ENCODE results near the gene ATG2B. TPM values are rescaled to one million over a fixed set of nuclear protein-coding genes. Genes with fewer than 3 reads are reported as not detected.

Gene ATG2B
- total RNA-seq, 1 donor from 2014 or later, result 21.4 TPM

DNA sequence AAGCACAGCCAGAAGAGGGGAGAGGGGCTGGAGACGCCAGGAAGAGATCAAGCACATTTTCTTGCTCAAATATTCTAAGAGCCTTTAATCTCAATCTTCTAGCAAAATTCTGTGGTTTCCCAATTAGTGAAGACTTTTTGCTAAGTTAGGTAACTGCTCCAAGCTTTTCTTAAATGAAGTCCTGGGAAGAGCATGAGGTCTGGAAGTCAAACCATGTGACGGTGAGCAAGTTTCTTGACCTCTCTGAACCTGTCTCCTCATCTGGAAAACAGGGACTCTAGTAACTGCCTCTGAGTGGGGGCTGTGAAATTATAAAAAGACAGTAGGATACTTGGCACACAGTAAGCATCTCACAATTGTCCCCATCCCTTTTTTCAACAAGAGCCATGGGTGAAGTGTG, 83.0 kb downstream of the ATG2B start:
- H3K4me3 ChIP-seq (ENCODE audit: low read length in 3 of 3), result no peak overlapping the region
- no peak overlapping the region for H3K9ac ChIP-seq (ENCODE audit: low read depth in 1 of 3, low read length in 3 of 3)

DNA sequence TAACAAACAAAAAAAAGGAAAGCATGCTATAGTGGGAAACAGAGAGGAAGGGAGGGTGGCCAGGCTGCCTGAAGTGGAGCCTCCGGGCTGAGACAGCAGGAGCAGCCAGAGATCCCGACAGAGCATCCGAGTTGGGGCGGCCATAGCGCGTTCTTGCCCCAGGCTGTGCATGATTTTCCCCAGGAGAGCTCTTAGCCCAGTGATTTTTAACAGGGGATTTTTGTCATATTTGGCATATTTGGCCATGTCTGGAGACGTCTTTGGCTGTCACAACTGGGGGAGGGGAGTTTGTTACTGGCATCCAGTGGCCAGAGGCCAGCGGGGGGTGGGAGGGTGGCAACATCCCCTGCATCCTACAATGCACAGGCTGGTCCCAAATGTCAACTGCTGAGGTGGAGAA, 83.6 kb downstream of the ATG2B start:
- no peaks in the 10 kb centered on the region for H3K4me1 ChIP-seq (ENCODE audit: control insufficient read depth in 3 of 3, insufficient read depth in 3 of 3, low read length in 3 of 3)
- no peaks in the 10 kb centered on the region for H3K27me3 ChIP-seq (ENCODE audit: control insufficient read depth in 3 of 3, insufficient read depth in 3 of 3, low read length in 3 of 3)
- H3K9me3 ChIP-seq (ENCODE audit: control insufficient read depth in 3 of 3, low read length in 3 of 3), result peaks cover 0 to 7% (median 5%) of the 10 kb centered on the region in 3 donors
- H3K36me3 ChIP-seq (ENCODE audit: control insufficient read depth in 3 of 3, insufficient read depth in 3 of 3, low read length in 3 of 3), result peaks cover 6 to 17% (median 14%) of the 10 kb centered on the region in 3 donors
- no peak overlapping the region for H3K4me3 ChIP-seq (ENCODE audit: low read length in 3 of 3)
- no peak overlapping the region for H3K9ac ChIP-seq (ENCODE audit: low read depth in 1 of 3, low read length in 3 of 3)
- no peak overlapping the region for H3K27ac ChIP-seq (ENCODE audit: low read depth, low read length)

More for the DNA sequence above, 83.0 kb downstream of the ATG2B start:
- H3K36me3 ChIP-seq (ENCODE audit: control insufficient read depth in 3 of 3, insufficient read depth in 3 of 3, low read length in 3 of 3), result peaks cover 6 to 18% (median 14%) of the 10 kb centered on the region in 3 donors
- H3K27me3 ChIP-seq (ENCODE audit: control insufficient read depth in 3 of 3, insufficient read depth in 3 of 3, low read length in 3 of 3), result no peaks in the 10 kb centered on the region
- H3K27ac ChIP-seq (ENCODE audit: low read depth, low read length), result no peak overlapping the region
- peaks cover 0 to 7% (median 5%) of the 10 kb centered on the region in 3 donors for H3K9me3 ChIP-seq (ENCODE audit: control insufficient read depth in 3 of 3, low read length in 3 of 3)
- H3K4me1 ChIP-seq (ENCODE audit: control insufficient read depth in 3 of 3, insufficient read depth in 3 of 3, low read length in 3 of 3), result no peaks in the 10 kb centered on the region

DNA sequence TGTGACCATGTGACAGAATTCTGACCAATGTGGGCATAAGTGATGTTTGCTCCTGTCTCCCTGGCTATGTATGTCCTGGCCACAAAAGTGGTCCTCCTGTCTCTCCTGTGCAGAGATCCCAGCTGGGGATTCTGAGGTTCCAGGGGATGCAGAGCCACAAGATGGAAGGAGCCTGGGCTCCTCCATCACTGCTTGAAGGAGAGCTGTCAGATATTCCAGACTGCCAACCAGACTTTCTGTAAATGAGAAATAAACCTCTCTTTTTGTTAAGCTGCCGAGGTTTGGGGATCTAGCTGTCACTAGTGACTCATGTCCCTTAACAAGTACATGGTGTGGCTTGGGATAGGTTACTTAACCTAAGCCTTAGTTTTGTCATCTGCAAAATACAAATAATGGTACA, 85.3 kb downstream of the ATG2B start:
- no peaks in the 10 kb centered on the region for H3K4me1 ChIP-seq (ENCODE audit: control insufficient read depth in 3 of 3, insufficient read depth in 3 of 3, low read length in 3 of 3)
- H3K27ac ChIP-seq (ENCODE audit: low read depth, low read length), result no peak overlapping the region
- H3K36me3 ChIP-seq (ENCODE audit: control insufficient read depth in 3 of 3, insufficient read depth in 3 of 3, low read length in 3 of 3), result peaks cover 0 to 11% (median 7%) of the 10 kb centered on the region in 3 donors

DNA sequence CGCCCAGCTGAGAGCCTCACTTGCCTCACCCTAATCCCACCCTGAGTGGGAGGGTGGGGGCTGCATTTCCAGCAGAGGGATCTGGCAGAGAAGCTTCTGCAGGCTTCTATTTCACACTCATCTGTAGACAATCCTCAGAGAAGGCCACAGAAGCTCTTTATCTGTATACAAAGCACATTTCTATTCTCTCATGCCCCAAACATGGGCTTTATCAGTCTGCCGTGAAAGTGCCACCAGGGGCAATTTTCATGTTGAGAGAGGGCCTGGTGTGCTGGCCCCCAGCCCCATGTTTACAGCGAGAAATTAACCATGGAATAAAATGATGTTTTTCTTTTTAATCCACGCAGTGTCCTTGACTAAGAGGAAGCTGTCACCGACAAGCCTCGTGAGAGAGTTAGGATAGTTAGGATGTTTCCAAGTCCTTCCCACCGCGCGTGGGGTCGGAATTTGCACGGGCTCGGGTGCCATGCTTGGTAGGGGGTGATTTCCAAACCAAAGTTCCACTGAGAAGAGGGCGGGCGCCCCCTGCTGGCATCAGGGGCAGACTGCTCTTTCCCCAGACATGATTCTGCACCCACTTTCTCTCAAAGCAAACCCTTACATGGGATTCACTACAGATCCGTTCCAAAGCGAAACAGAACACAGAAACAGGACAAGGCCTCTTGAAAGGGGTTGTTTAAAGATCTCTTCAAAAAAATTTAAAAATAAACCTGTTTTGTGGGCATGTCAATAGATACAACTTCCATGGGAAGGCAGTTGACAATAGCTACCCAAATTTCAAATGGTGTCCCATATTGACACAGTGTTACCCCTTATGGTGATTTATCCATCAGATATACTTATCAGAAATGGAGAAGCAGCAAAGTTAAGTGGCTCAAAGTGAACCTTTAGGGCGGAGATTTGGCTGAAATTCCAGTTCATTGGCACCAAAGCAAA, 87.7 kb downstream of the ATG2B start:
- no peak overlapping the region for H3K9ac ChIP-seq (ENCODE audit: low read depth in 1 of 3, low read length in 3 of 3)
- H3K4me1 ChIP-seq (ENCODE audit: control insufficient read depth in 3 of 3, insufficient read depth in 3 of 3, low read length in 3 of 3), result peaks cover 0 to 2% (median 0%) of the 10 kb centered on the region in 3 donors
- H3K36me3 ChIP-seq (ENCODE audit: control insufficient read depth in 3 of 3, insufficient read depth in 3 of 3, low read length in 3 of 3), result peaks cover 0 to 3% (median 0%) of the 10 kb centered on the region in 3 donors
- no peak overlapping the region for H3K4me3 ChIP-seq (ENCODE audit: low read length in 3 of 3)
- H3K27me3 ChIP-seq (ENCODE audit: control insufficient read depth in 3 of 3, insufficient read depth in 3 of 3, low read length in 3 of 3), result no peaks in the 10 kb centered on the region
- no peak overlapping the region for H3K27ac ChIP-seq (ENCODE audit: low read depth, low read length)
- peaks cover 0 to 8% (median 7%) of the 10 kb centered on the region in 3 donors for H3K9me3 ChIP-seq (ENCODE audit: control insufficient read depth in 3 of 3, low read length in 3 of 3)

More for the DNA sequence above, 85.3 kb downstream of the ATG2B start:
- no peak overlapping the region for H3K9ac ChIP-seq (ENCODE audit: low read depth in 1 of 3, low read length in 3 of 3)
- H3K9me3 ChIP-seq (ENCODE audit: control insufficient read depth in 3 of 3, low read length in 3 of 3), result peaks cover 0 to 7% (median 5%) of the 10 kb centered on the region in 3 donors
- H3K4me3 ChIP-seq (ENCODE audit: low read length in 3 of 3), result no peak overlapping the region
- no peaks in the 10 kb centered on the region for H3K27me3 ChIP-seq (ENCODE audit: control insufficient read depth in 3 of 3, insufficient read depth in 3 of 3, low read length in 3 of 3)

DNA sequence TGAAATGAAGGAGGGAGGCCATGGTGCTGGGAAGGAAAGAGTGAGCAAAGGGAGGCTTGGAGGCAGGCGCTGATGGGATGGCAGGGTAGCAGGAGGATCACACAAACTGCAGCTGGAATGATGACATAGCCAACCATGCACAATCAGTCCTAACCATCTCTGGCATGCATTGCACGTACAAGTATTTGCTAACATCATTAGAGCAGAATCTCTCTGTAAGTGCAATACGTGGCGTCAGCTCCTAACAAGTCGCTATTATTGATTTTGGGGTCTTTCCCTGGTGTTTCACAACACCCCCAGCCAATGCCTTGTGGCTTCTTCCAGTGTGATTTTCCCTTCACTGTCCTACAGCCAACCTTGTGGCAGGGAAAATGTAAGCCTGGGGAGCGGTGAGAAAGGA, 88.6 kb downstream of the ATG2B start:
- Histone ChIP-seq H3K9me3 (ENCODE audit: control insufficient read depth in 3 of 3, low read length in 3 of 3) (peaks cover 0 to 8% (median 7%) of the 10 kb centered on the region in 3 donors), H3K4me1 (ENCODE audit: control insufficient read depth in 3 of 3, insufficient read depth in 3 of 3, low read length in 3 of 3) (peaks cover 0 to 2% (median 2%) of the 10 kb centered on the region in 3 donors), H3K9ac (ENCODE audit: low read depth in 1 of 3, low read length in 3 of 3) (no peak overlapping the region), H3K27me3 (ENCODE audit: control insufficient read depth in 3 of 3, insufficient read depth in 3 of 3, low read length in 3 of 3) (no peaks in the 10 kb centered on the region), H3K27ac (ENCODE audit: low read depth, low read length) (no peak overlapping the region), H3K4me3 (ENCODE audit: low read length in 3 of 3) (no peak overlapping the region), H3K36me3 (ENCODE audit: control insufficient read depth in 3 of 3, insufficient read depth in 3 of 3, low read length in 3 of 3) (peaks cover 0 to 3% (median 0%) of the 10 kb centered on the region in 3 donors)

DNA sequence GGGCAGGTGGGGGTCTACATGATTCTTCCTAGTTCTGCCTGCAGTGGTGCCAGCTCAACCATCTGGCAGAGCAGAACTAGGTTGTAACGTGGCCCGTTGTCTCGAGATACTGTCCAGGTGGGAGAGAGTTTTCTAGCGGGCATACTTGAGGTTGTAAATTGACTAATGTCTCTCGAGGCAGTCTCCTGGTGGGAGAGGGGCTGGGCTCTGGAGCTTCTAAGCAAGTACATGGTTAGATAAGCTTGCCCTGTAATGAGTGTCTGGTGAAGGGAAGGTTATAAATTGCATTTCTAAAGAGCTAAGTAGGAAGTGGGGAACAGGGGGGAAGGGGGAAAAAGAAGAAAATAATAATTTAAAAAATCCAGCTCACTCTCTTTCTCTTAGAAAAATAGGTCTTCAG, 89.0 kb downstream of the ATG2B start:
- Histone ChIP-seq H3K9ac (ENCODE audit: low read depth in 1 of 3, low read length in 3 of 3) (no peak overlapping the region), H3K9me3 (ENCODE audit: control insufficient read depth in 3 of 3, low read length in 3 of 3) (peaks cover 0 to 8% (median 7%) of the 10 kb centered on the region in 3 donors), H3K4me1 (ENCODE audit: control insufficient read depth in 3 of 3, insufficient read depth in 3 of 3, low read length in 3 of 3) (peaks cover 0 to 2% (median 2%) of the 10 kb centered on the region in 3 donors), H3K27me3 (ENCODE audit: control insufficient read depth in 3 of 3, insufficient read depth in 3 of 3, low read length in 3 of 3) (peaks cover 0 to under 1% (median 0%) of the 10 kb centered on the region in 3 donors), H3K4me3 (ENCODE audit: low read length in 3 of 3) (no peak overlapping the region), H3K36me3 (ENCODE audit: control insufficient read depth in 3 of 3, insufficient read depth in 3 of 3, low read length in 3 of 3) (peaks cover 0 to 3% (median 0%) of the 10 kb centered on the region in 3 donors), H3K27ac (ENCODE audit: low read depth, low read length) (no peak overlapping the region)

DNA sequence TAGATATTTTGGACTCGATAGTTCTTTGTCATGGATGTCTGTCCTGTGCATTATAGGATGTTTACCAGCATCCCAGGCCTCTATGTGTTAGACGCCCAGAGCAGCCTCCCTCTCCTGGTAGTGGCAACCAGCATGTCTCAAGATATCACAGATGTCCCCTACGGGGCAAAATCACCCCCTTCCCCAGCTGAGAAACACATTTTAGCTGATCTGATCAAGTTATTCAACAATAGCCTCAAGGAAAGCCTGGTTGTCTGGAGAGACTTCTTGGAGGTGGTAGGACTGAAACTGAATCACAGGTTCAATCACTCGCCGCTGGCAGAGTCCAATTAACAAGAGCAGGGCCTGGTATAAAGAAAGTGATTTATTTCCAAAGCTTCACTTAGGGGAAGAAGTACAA, 89.5 kb downstream of the ATG2B start:
- H3K9ac ChIP-seq (ENCODE audit: low read depth in 1 of 3, low read length in 3 of 3), result no peak overlapping the region
- peaks cover 0 to 2% (median 2%) of the 10 kb centered on the region in 3 donors for H3K4me1 ChIP-seq (ENCODE audit: control insufficient read depth in 3 of 3, insufficient read depth in 3 of 3, low read length in 3 of 3)

DNA sequence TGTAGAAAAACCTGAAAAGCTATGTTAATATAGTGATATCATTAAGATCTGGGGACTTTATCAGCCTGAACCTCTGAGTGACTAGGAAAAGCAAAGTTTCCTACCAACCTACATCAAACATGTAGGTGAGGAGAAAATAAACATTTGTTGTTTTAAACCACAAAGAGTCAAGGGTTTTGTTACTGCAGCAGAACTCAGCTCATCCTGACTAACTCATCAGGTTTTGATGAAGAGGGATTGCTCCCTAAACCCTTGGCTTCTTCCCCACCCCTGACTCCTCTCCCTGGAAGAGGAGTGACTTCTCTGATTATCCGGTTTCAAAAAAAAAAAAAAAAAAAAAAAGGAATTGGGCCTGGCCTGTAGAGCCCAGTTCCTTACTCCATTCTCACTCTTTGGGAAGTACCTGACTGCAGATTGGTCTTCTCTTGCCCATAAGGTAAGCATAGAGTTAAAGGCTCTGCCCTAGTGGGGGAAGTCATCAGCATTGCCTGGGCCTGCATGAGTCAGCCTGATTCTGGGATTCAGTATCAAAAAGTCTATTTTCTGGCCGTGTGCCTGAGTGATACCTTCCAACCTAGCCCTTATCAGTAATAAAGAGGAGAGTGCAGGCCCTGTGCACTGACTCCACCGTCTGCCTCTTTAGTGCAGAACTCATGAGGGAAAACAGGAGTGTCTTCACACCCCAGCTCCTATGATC, 90.2 kb downstream of the ATG2B start:
- Histone ChIP-seq H3K4me1 (ENCODE audit: control insufficient read depth in 3 of 3, insufficient read depth in 3 of 3, low read length in 3 of 3) (peaks cover 0 to 2% (median 2%) of the 10 kb centered on the region in 3 donors), H3K27ac (ENCODE audit: low read depth, low read length) (no peak overlapping the region), H3K27me3 (ENCODE audit: control insufficient read depth in 3 of 3, insufficient read depth in 3 of 3, low read length in 3 of 3) (peaks cover 0 to 2% (median 0%) of the 10 kb centered on the region in 3 donors), H3K4me3 (ENCODE audit: low read length in 3 of 3) (no peak overlapping the region), H3K36me3 (ENCODE audit: control insufficient read depth in 3 of 3, insufficient read depth in 3 of 3, low read length in 3 of 3) (no peaks in the 10 kb centered on the region), H3K9me3 (ENCODE audit: control insufficient read depth in 3 of 3, low read length in 3 of 3) (peaks cover 0 to 7% (median 4%) of the 10 kb centered on the region in 3 donors), H3K9ac (ENCODE audit: low read depth in 1 of 3, low read length in 3 of 3) (no peak overlapping the region)

More for the DNA sequence above, 89.5 kb downstream of the ATG2B start:
- Histone ChIP-seq H3K27me3 (ENCODE audit: control insufficient read depth in 3 of 3, insufficient read depth in 3 of 3, low read length in 3 of 3) (peaks cover 0 to 2% (median 0%) of the 10 kb centered on the region in 3 donors), H3K27ac (ENCODE audit: low read depth, low read length) (no peak overlapping the region), H3K36me3 (ENCODE audit: control insufficient read depth in 3 of 3, insufficient read depth in 3 of 3, low read length in 3 of 3) (peaks cover 0 to 2% (median 0%) of the 10 kb centered on the region in 3 donors), H3K9me3 (ENCODE audit: control insufficient read depth in 3 of 3, low read length in 3 of 3) (peaks cover 0 to 8% (median 7%) of the 10 kb centered on the region in 3 donors), H3K4me3 (ENCODE audit: low read length in 3 of 3) (no peak overlapping the region)

DNA sequence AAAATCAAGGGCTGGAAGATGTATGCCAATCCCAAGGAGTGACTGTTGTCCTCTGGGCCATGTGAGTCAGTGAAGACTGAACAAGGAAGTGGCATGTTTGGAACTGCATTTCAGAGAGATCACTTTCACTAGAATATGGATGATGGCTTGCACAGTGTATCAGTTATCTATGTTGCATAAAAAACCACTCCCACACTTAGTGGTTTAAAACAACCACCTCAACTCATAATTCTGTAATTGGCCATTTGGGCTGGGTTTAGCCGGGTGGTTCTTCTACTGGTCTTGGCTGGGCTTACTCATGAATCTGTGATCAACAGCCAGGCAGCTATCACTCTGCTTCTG, 91.7 kb downstream of the ATG2B start:
- H3K27me3 ChIP-seq (ENCODE audit: control insufficient read depth in 3 of 3, insufficient read depth in 3 of 3, low read length in 3 of 3), result peaks cover 0 to 2% (median 0%) of the 10 kb centered on the region in 3 donors
- no peak overlapping the region for H3K4me3 ChIP-seq (ENCODE audit: low read length in 3 of 3)
- peaks cover 0 to 2% (median 2%) of the 10 kb centered on the region in 3 donors for H3K4me1 ChIP-seq (ENCODE audit: control insufficient read depth in 3 of 3, insufficient read depth in 3 of 3, low read length in 3 of 3)
- H3K27ac ChIP-seq (ENCODE audit: low read depth, low read length), result no peak overlapping the region
- no peak overlapping the region for H3K9ac ChIP-seq (ENCODE audit: low read depth in 1 of 3, low read length in 3 of 3)
- H3K36me3 ChIP-seq (ENCODE audit: control insufficient read depth in 3 of 3, insufficient read depth in 3 of 3, low read length in 3 of 3), result no peaks in the 10 kb centered on the region
- peaks cover 0 to 3% (median 0%) of the 10 kb centered on the region in 3 donors for H3K9me3 ChIP-seq (ENCODE audit: control insufficient read depth in 3 of 3, low read length in 3 of 3)
